CD4-positive, alpha-beta T cell (primary cell): Measurements from ENCODE around the gene OSBPL5. TPM values are rescaled to one million over a fixed set of nuclear protein-coding genes. Genes with fewer than 3 reads are reported as not detected.

Experiments used
- ATAC-seq: fragments of 200-7000 bp; cut with Tn5 transposase; one replicate; pipeline ENCODE4 v1.10.0; 2022; ENCODE audit warnings: mild to moderate bottlenecking; ENCODE audit not compliant: poor library complexity
- CTCF ChIA-PET: fragments of 350-600 bp; sonication (Branson Sonifier 250); formaldehyde crosslinking; loops from one replicate; lab custom pipeline; 2021; ENCODE audit warnings: antibody characterized with exemption, inconsistent platforms; lab: Charles Lee
- POLR2A ChIA-PET: fragments of 350-600 bp; sonication (Branson Sonifier 250); formaldehyde crosslinking; loops from one replicate; lab custom pipeline; 2021; ENCODE audit warnings: antibody characterized with exemption, inconsistent platforms; lab: Charles Lee
- DNase-seq, 14 experiments: peaks; one replicate each; pipeline ENCODE4 v3.0.0-alpha.2; 2013 to 2020; ENCODE audit warnings: mixed read lengths in 2 of 14
- H3K27ac ChIP-seq, 2 donors: one replicate each; pipeline versions ENCODE4 v1.5.1 to v1.7.0; 2013; ENCODE audit warnings: low read length in 2 of 2, low read depth in 1 of 2, mild to moderate bottlenecking in 1 of 2
- H3K27me3 ChIP-seq, 2 experiments: 1 replicate in 1 of 2; 2 replicates in 1 of 2; pipeline versions ENCODE4 v1.6.1 to v1.7.0; 2013; ENCODE audit warnings: low read length in 2 of 2, control low read depth in 1 of 2, mild to moderate bottlenecking in 1 of 2, moderate library complexity in 1 of 2; ENCODE audit not compliant: insufficient read depth in 2 of 2, control insufficient read depth in 1 of 2
- H3K36me3 ChIP-seq: one replicate; pipeline ENCODE4 v1.6.1; 2013; ENCODE audit warnings: low read length, control low read depth; ENCODE audit not compliant: insufficient read depth
- H3K4me1 ChIP-seq: one replicate; pipeline ENCODE4 v1.6.1; 2013; ENCODE audit warnings: low read length, control low read depth; ENCODE audit not compliant: insufficient read depth
- H3K4me3 ChIP-seq: one replicate; pipeline ENCODE4 v1.5.1; 2013; ENCODE audit warnings: mild to moderate bottlenecking, low read length, moderate library complexity
- H3K9me3 ChIP-seq, 2 experiments: 1 replicate in 1 of 2; 2 replicates in 1 of 2; pipeline versions ENCODE4 v1.6.1 to v1.7.0; 2013; ENCODE audit warnings: low read length in 2 of 2, mild to moderate bottlenecking in 2 of 2, control low read depth in 1 of 2, moderate library complexity in 1 of 2; ENCODE audit not compliant: control insufficient read depth in 1 of 2, insufficient read depth in 1 of 2
- H3K27ac Mint-ChIP-seq: one replicate; pipeline ENCODE4 v1.8.0; 2020; ENCODE audit warnings: mixed read lengths
- H3K27me3 Mint-ChIP-seq: one replicate; pipeline ENCODE4 v1.8.0; 2021; ENCODE audit warnings: mixed read lengths
- H3K36me3 Mint-ChIP-seq: one replicate; pipeline ENCODE4 v1.8.0; 2021; ENCODE audit warnings: low read depth, mixed read lengths
- H3K4me1 Mint-ChIP-seq: one replicate; pipeline ENCODE4 v1.8.0; 2021; ENCODE audit warnings: low read depth, mixed read lengths
- H3K4me3 Mint-ChIP-seq: one replicate; pipeline ENCODE4 v1.8.0; 2020; ENCODE audit warnings: mild to moderate bottlenecking, mixed read lengths
- H3K9me3 Mint-ChIP-seq: one replicate; pipeline ENCODE4 v1.8.0; 2020; ENCODE audit warnings: mixed read lengths
- intact Hi-C, 2 experiments: fragments of 100-400 bp; cut with DNase I in 1 of 2; cut with micrococcal nuclease in 1 of 2; formaldehyde crosslinking; loops; one replicate each; pipeline versions ENCODE4 v1.15.1 to v1.9.0; 2023 to 2025; cut with DNase I, micrococcal nuclease
- total RNA-seq, 174 experiments: library from RNA in 2 of 174; stranded (reverse) in 2 of 174; gene quantifications; one replicate each; pipeline ENCODE4 v1.2.3 and lab custom pipeline; 2021 to 2026
- TF ChIP-seq, protein P1 (sequence below): fragments of 200-600 bp; IDR thresholded peaks from one replicate; pipeline ENCODE4 v1.8.0; 2022; ENCODE audit warnings: antibody characterized with exemption, mild to moderate bottlenecking

The OSBPL5 gene
- total RNA-seq, 2 experiments from 2014 or later = 6.7 to 9.1 TPM

- H3K4me1 Mint-ChIP-seq = no peaks in the 10 kb centered on the region
- no peak overlapping the region for H3K27ac Mint-ChIP-seq
- H3K36me3 Mint-ChIP-seq = peaks cover 9% of the 10 kb centered on the region
- Histone ChIP-seq H3K4me1 (no peaks in the 10 kb centered on the region), H3K4me3 (no peak overlapping the region), H3K27me3 (no peaks in the 10 kb centered on the region), H3K36me3 (no peaks in the 10 kb centered on the region), H3K27ac (no peak overlapping the region), H3K9me3 (peaks cover 0 to 2% of the 10 kb centered on the region in 2 experiments)
- no peaks in the 10 kb centered on the region for H3K9me3 Mint-ChIP-seq
- ChIA-PET POLR2A (interaction anchor here (0.6 kb wide), 1 partner anchor 240 kb away, joined by 3 read pairs; no protein-coding TSS in a partner anchor), CTCF (no interaction called here)
- DNase-seq = no peak
- TF ChIP-seq, protein P1, sequence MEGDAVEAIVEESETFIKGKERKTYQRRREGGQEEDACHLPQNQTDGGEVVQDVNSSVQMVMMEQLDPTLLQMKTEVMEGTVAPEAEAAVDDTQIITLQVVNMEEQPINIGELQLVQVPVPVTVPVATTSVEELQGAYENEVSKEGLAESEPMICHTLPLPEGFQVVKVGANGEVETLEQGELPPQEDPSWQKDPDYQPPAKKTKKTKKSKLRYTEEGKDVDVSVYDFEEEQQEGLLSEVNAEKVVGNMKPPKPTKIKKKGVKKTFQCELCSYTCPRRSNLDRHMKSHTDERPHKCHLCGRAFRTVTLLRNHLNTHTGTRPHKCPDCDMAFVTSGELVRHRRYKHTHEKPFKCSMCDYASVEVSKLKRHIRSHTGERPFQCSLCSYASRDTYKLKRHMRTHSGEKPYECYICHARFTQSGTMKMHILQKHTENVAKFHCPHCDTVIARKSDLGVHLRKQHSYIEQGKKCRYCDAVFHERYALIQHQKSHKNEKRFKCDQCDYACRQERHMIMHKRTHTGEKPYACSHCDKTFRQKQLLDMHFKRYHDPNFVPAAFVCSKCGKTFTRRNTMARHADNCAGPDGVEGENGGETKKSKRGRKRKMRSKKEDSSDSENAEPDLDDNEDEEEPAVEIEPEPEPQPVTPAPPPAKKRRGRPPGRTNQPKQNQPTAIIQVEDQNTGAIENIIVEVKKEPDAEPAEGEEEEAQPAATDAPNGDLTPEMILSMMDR = no peak
- no peak overlapping the region for H3K4me3 Mint-ChIP-seq
- ATAC-seq = no peak
- no peaks in the 10 kb centered on the region for H3K27me3 Mint-ChIP-seq
- intact Hi-C loops = loop anchor here in 1 of 2 experiments (10.0 kb wide), 1 partner anchor 295 kb away; no protein-coding TSS in a partner anchor
These were observed 55.7 kb downstream of the OSBPL5 start for GRCh38 chr11:3109434-3109833.

GRCh38 chr11:3108183-3108721 is 56.9 kb downstream of the OSBPL5 start:
- intact Hi-C loops = loop anchor here in 1 of 2 experiments (10.0 kb wide), 1 partner anchor 297 kb away; no protein-coding TSS in a partner anchor
- Histone ChIP-seq H3K27me3 (no peaks in the 10 kb centered on the region), H3K9me3 (no peaks in the 10 kb centered on the region), H3K4me3 (no peak overlapping the region), H3K36me3 (no peaks in the 10 kb centered on the region), H3K4me1 (no peaks in the 10 kb centered on the region), H3K27ac (no peak overlapping the region)
- ATAC-seq (no peak), DNase-seq (peak in 1 of 14 experiments; percentile 24)
- Mint-ChIP-seq H3K27ac (no peak overlapping the region), H3K4me3 (no peak overlapping the region), H3K9me3 (no peaks in the 10 kb centered on the region), H3K36me3 (peaks cover 2% of the 10 kb centered on the region), H3K4me1 (no peaks in the 10 kb centered on the region), H3K27me3 (no peaks in the 10 kb centered on the region)
- TF ChIP-seq, protein P1 = no peak
- CTCF ChIA-PET = no interaction called here
- POLR2A ChIA-PET = no interaction called here

DNA sequence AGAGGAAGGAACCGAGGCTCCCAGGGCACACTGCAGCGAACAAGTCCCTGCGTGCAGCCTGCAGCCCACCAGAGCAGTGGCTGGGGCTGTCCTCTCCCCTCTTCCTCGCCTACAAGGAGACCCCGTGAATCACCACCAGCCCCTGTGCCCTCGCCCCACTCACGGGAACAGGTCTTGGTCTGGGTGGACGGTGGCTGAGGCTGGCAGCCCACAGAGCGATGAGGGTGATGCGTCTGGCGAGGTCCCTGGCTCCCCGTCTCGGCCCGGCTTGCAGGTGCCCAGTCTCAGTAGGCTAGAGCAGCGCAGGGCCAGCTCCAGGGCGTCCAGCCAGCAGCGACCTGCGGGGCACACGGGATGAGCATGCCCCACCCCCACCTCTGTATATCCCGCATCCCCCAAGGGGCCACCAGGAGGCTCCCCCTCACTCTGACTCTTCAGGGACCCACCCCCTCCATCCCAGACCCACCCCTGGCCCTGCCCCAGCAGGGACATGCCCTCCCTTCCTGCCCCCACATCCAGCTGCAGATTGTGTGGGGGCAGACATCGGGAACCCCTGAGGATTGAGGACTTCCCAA is 57.4 kb downstream of the OSBPL5 start:
- DNase-seq = peak in 1 of 14 experiments; percentile 26
- Mint-ChIP-seq H3K4me3 (no peak overlapping the region), H3K27ac (no peak overlapping the region), H3K9me3 (no peaks in the 10 kb centered on the region), H3K4me1 (no peaks in the 10 kb centered on the region), H3K27me3 (no peaks in the 10 kb centered on the region), H3K36me3 (no peaks in the 10 kb centered on the region)
- TF ChIP-seq, protein P1 = no peak
- POLR2A ChIA-PET = no interaction called here
- Histone ChIP-seq H3K4me1 (no peaks in the 10 kb centered on the region), H3K27me3 (no peaks in the 10 kb centered on the region), H3K9me3 (no peaks in the 10 kb centered on the region), H3K4me3 (no peak overlapping the region), H3K27ac (no peak overlapping the region), H3K36me3 (no peaks in the 10 kb centered on the region)
- intact Hi-C loops = loop anchor here in 1 of 2 experiments (10.0 kb wide), 1 partner anchor 297 kb away; no protein-coding TSS in a partner anchor
- no peak for ATAC-seq
- CTCF ChIA-PET = no interaction called here
